GM21717 (cell line): Measurements from ENCODE around the gene RAD18.

ENCODE experiments used
- ATAC-seq: cut with Tn5 transposase; IDR thresholded peaks from one replicate; pipeline ENCODE4 v1.9.1; 2021; ENCODE audit warnings: mild to moderate bottlenecking, moderate library complexity; ENCODE audit not compliant: unreplicated experiment

The RAD18 gene

DNA sequence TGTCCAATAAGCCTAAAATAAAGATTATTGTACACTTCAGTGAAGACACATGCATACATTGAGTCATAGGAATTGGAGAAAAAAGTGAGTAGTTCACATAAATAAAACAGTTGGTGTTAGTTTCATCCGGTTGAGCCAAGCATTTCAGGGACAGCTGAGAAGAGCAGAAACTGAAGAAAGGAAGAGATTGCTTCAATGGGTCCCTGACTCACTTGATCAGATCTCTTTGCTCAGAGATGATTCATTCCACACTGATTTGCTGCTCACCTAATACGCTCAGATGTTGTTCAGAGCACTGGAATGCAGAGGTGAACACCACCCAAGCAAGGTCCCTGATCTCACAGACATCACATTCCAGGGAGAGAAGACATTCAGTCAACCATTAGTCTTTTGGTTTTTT is 93.7 kb downstream of the RAD18 start:
- no peak for ATAC-seq

DNA sequence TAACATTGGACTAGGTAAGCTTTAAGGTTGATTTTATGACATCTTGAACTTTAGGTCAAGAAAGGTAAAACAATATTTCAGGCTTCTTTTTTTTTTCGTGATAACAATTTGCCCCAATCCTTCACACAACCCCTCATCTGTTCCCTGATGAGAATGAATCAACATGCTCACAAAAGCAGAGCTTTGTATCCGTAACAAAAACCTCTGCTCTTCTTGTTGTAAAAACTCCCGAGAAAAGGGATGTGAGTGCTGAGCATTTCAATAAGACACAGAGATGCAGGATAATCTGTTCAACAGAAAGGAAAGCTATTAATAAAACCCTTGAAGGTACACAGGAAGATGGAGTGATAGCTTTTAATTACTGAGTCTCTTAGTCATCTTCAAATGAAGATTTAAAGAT is 94.3 kb downstream of the RAD18 start:
- ATAC-seq = no peak

DNA sequence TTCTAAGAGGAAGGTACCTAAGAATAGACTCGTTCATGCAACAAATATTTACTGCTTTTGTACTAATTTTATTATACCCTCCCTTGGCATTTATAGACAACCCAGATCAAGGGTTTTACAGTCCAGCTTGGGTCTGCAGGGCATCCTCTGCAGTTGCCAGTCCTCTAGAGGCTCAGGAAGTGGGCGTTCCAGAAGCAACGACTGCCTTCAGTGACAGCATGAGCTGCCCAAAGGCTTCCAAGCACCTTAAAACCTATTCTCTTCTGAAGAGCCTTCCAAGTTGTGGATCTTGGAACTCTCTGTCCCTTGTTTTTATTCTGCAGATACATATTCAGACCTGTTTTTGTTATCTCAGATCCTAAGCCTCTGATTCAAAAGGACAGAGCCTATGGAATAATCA is 95.6 kb downstream of the RAD18 start:
- ATAC-seq = no peak

DNA sequence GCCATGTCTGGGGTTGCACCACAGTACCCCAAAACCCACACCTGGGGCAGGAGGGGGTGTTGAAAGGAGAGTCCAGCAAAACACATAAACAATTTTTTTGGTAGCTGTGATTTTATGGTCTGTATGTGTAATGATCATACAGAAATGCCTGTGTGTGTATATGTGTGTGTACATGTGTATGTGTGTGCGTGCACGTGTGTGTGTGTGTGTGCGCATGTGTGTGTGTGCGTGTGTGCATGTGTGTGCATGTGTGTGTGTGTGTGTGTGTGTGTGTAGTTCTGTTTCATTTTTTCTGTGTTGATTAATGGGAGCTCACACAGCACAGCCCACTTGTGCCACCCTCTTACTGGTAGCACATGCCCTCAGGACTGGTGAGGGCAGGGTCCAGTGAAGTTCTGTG is 97.6 kb downstream of the RAD18 start:
- no peak for ATAC-seq

DNA sequence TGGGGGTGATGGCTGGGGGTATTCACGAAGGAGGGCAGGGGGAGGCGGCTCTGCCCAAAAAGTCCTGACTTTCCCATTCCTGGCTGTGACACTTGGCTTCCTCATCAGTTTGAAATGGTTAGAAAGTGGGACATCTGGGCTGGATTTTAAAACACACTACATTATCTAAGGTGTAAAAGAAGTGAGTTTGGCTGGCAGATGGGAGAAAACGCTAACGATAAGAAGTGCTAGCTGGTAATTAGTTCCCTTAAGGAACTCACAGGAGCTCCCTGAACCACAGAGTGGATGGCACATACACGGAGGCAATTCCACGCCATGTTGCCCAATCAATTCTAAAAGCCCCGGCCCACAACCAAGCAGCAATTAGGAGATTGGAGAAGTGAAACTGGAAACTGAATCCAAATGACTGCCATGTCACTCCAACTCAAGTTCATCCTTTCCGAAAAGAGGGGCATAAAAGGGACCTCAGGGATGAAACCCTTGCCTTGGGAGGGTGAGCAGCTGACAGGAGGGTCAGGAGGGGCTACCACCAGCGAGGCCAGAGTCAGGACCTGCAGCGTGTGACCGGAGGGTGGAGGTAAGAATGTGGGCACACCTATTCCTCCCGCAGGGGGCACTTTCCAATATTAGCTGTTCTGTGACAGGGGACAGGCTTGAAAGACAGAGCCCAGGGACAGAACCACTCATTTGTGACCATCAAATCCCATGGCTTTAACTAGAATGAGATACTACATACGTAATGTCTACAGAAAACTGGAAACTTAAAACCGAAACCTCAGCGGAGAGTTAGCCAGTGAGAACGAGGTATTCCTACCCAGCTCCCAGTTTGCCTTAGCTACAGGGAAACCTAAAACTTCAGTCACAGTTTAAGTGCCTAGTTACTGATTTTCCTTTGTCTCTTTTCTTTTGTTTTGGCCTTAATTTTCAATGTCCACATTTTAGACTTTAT is 98.6 kb downstream of the RAD18 start:
- ATAC-seq = no peak

DNA sequence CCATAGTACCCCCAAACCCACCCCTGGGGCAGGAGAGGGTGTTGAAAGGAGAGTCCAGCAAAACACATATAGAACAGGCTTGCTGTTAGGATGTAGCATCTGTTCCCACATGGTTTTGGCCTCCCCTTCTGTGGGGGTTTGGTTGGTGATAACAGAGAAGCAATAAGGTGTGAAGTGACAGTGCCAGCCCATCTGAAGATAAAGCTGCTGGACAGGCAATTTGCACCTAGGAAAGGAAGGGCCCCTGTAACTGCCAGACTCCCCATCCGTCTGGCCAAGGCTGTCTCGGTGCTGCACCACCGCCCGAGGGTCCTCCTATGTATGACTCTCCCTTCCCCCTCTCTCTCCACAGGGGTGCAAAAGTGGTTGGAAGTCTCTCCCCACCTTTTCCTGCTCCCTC is 99.4 kb downstream of the RAD18 start:
- no peak for ATAC-seq

DNA sequence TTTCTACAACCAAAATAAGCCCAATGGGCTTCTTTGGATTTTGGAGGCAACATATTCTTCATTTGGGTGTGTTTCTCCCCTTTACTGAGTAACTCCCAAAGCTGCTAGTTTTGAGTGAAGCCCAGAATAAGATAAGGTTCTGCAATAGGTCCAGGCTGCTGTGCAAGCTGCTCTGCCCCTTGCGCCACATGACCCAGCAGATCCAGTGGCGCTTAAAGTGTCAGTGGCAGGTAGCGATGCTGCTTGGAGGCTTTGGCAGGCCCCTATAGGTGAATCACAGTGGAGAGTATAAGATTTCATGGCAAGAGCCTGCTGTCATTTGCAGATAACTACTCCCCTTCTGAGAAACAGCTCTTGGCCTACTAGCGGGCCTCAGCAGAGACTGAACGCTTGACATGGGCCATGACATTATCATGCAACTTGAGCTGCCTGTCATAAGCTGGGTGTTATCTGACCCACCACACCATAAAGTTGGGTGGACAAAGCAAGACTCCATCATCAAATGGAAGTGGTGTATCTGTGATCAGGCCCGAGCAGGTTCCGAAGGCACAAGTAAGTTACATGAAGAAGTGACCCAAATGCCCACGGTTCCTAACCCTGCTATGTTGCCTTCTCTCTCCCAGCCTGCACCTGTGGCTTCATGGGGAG is 105.4 kb downstream of the RAD18 start:
- no peak for ATAC-seq

DNA sequence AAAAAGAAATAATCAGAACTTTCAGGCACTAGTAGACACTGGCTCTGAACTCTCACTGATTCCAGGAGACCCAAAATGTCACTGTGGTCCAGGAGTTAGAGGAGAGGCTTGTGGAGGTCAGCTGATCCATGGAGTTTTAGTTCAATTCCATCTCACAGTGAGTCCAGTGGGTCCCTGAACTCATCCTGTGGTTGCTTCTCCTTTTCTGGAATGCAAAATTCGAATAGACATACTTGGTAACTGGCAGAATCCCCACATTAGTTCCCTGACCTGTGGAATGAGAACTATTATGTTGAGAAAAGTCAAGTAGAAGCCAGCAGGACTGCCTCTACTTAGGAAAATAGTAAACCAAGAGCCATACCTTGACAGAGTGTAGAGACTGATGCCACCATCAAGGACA is 106.6 kb downstream of the RAD18 start:
- ATAC-seq = no peak

DNA sequence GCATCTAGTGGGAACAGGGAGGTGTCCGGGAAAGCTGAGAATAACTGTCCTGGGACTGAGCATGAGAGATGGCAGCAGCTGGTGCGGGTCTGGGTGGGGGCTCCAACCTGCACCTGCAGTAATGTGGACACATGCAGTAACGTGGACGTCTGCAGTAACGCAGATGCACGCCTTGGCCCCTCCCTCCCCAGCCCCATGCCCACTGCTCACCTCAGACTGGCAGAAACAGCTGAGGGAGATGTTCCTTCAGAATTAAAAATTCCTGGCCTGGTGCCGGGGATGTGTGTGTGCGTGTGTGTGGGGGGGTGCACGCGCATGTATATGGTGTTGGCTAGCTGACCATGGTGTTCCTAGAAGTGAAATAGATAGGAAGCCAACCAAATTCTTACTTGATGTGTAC is 107.2 kb downstream of the RAD18 start:
- no peak for ATAC-seq

DNA sequence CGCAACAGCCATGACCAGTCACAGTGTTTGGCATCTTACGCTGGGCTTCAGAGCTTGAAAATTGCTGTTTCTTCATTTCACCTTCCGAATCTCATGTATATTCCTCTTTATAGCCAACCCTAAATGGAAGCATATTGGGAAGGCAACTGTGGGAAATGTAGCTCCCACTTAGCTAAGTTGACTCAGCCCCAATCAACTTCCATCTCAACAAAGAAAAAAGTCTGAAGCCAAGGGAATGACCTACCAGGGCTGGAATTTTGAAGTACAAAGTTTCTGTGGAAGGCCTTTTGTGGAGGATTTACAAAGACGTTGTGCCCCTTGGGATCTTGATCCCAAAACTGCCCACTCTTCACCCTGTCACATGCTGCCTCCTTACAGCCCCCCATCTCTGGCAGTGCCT is 108.6 kb downstream of the RAD18 start:
- ATAC-seq = no peak

DNA sequence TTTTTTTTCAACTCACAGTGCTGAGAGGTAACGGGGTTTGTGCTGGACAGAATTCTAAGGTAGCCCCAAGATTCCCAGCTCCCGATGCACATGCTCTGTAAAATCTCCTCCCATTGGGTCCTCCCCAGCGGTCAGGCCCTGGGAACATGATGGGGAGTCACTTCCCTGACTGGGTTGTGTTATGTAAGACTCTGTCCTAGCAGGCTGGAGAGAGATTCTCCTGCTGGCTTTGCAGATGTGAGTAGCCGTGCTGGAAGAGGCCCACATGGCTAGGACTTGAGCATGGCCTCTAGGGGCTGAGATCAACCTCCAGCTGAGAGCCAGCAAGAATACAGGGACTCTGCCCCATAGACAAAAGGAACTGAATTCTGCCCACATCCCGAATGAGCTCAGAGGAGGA is 110.2 kb downstream of the RAD18 start:
- no peak for ATAC-seq

DNA sequence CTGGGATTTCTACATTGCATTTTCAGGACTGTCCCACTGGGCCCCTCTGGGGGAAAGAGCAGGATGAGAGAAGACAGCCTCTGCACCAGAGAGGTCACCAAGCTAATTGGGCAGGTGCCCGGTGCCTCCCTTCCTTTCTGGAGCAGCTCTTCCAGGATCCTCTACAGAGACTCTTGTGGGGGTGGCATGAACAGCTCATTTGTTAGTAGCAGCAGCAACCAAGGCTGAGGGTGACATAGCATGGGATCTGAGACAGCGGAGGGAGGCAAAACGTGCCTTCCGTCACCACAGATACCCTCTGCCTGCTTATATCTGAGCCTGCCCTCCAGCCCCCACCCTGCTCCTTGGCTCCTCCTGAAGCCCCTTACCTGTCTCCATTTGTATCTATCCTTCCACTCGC is 110.8 kb downstream of the RAD18 start:
- ATAC-seq = no peak

DNA sequence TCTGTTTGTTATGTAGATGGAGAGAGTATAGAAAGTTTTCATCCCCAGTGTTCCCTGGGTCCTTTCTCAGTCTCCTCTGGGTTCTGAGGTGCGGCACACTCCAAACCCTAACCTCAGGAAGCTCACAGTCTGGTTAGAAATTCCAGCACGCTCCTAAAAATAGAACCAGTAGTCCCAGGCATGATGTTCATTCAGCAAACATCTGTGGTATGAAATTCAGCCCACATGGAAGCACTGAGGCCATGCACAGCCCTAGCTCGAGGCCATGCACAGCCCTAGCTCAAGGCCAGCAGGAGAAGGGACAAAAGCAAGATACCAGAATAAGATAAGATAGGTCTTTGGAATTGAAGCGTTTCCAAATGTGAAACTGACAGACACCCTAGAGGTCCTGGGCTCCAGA is 111.6 kb downstream of the RAD18 start:
- no peak for ATAC-seq

DNA sequence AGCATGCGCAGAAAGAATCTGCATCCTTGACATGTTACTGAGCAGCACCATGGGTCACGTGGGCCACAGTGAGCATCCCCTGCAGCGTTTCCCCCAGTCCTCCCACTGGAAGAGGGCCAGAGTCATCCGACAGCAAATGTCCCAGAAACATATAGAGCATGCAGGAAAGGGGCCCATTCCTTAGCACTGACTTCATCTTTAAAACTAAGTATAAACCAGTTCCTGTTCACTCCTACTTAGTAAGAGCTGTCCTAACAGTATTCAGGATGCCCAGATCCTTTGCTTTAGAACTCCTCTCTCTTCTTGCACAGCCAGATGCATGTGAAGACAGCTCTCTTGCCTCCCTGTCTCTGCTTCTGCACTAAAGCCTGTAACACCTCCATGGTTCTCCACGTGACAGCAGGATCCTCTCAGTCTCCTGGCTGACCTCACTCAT is 114.6 kb downstream of the RAD18 start:
- no peak for ATAC-seq

DNA sequence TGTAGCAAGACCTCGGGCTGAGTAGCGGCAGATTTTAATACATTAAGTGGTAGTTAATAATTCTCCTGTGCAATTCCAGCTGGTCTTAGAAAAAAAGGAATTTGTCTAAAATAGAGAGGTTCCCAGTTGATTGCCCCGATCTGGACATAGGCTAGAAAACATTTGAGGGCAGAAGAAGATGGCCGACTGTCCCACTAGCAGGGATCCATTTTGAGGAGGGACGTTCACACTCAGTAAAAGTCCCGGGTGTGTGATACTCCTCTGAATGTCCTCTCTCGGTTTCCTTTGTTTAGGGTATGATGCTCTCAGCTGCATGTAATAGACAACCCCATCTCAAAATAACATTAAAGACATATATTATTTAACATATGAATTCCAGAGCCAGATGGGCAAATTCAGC is 116.0 kb downstream of the RAD18 start:
- no peak for ATAC-seq

DNA sequence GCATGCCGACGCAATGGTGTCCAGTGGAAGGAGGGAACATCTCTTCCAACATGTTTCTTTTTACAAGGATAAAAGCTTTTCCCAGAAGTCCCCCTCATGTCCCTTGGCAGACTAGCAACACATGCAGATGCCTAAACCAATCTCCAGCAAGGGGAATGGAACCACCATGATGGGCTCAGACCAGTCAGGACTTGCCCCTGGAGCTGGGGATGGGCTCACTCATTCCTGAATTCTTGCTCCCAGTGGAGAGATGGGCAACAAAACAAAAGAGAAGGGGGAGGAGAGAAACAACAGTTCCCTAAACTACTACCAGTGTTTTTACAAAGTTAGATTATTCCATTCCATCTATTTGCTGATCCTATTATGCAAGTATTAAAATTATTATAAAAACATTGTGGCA is 117.1 kb downstream of the RAD18 start:
- ATAC-seq = no peak

DNA sequence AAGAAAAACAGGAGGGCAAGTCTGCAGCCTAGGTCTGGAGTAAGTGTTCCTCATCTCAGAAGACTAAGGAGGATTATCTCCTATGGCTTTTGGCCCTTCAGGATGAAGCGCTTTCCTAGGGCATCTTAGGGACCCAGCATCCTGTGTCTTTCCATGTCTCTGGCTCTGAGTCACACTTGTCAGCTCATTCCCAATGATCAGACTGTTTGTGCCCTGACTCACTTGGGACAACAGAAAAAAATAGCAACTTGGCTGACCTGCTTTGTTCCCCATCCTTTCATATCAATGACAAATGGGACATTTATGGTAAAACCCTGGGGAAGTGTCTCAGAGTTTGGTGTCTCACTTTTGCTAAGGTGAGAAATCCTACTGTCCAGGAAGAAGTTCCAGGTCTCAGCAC is 117.6 kb downstream of the RAD18 start:
- no peak for ATAC-seq

DNA sequence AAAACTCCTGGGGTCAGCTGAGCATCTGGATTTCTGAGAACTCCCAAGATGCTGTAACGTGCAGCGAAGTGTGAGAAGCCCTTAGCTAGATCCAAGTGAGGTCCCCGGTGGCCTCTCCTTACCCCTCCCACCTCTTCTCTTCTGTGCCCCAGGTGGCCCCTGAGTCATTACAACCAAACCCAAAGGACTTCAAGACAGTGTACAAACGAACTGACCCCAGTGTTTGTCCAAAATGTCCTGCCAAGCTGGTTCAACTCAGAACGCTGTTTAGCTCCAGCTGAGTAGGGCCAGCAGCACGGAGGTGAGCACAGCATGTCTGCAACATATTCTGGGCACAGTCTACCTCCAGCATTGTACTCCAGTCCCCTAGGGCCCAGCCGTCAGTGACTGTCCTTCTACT is 119.9 kb downstream of the RAD18 start:
- no peak for ATAC-seq

DNA sequence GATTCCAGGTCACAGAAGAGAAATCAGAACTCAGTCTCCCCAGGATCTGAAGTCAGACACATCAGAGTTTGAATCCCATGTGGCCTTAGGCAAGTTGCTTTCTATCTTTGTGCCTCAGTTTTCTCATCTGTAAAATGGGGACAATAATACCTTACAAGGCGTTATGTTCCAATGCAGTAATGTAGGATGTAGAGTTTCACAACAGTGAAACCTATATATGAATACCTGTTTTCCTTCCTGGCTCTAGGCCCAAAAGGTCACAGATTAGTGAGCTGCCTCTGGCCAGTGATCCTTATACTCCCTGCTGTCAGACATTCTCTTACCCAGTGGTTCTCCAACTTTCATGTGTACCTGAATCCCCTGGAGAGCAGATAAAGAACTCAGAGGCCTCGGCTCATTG is 121.0 kb downstream of the RAD18 start:
- ATAC-seq = no peak

DNA sequence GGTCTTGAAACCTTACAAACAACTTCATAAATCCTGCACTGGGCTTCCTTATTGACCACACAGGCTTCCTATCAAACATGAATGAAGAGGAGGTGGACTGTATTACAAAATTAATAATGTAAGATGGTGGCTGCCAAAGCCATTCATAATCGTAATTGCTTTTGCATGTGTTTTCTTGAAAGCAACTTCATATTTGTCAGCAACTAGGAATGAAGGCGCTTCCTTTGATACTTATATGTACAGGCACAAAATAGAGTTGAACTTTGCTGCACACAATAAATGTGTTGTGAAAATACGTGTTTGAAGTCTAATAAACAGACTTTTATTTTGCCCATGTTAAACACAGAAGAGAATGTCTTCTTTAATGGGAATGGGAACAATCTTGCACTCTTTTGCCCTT is 121.8 kb downstream of the RAD18 start:
- no peak for ATAC-seq

DNA sequence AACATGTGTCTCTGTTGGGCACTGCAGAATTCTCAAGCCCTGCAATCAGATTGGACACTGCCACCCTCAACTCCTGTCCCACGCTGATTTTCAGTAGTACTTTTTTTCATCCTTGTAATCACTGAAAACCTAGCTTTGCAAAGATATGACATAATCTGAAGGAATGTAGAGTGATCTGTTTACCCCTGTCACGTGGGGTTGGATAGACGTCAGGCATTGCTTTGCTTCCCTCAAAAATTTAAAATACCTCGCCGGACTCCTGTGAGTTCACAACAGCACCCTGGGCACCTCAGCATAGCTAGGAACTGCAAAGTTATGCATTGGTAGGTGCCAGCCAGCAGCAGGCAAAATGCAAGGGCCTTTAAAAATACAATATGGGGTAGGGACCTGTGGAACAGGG is 122.7 kb downstream of the RAD18 start:
- ATAC-seq = no peak

DNA sequence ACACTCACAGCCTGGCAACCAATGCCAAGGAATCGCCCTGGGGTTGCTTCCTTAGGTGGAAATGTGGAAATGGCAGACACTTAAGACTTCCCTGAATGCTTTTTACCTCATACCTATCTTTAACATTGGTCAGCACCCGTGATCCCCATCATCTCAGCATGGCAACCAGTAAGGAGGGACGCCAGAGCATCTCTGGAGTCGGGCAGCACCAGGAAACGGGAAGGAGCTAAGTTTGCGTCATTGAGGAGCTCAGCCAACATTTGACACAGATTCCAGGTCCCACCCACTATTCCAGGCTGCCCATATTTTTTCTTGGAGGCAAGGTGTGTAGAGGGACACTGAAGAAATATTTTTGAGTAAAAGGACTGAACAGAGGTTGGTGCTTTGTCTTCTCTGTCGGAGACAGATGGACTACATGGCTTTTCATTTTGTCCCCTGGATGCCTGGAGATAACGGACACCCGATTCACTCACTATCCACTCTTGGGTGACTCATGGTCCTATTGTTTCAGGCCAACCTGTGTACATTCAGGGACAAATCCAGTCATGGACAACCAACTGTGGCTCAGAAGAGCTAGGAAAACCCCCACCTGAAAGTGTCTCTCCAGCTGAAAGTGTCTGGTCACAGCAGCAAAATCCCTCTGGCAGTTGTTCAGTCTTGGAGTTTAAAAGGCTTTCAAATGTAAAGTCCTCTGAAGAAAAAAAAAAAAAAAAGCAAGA is 123.5 kb downstream of the RAD18 start:
- no peak for ATAC-seq
